ENCODE measurements around the gene IDH3G. TPM values are rescaled to one million over a fixed set of nuclear protein-coding genes. Genes with fewer than 3 reads are reported as not detected.
A peak's percentile ranks its signal among the peaks of the same experiment; 100 is the strongest.

Gene IDH3G
- total RNA-seq, 1 donor, result 40.2 TPM

DNA sequence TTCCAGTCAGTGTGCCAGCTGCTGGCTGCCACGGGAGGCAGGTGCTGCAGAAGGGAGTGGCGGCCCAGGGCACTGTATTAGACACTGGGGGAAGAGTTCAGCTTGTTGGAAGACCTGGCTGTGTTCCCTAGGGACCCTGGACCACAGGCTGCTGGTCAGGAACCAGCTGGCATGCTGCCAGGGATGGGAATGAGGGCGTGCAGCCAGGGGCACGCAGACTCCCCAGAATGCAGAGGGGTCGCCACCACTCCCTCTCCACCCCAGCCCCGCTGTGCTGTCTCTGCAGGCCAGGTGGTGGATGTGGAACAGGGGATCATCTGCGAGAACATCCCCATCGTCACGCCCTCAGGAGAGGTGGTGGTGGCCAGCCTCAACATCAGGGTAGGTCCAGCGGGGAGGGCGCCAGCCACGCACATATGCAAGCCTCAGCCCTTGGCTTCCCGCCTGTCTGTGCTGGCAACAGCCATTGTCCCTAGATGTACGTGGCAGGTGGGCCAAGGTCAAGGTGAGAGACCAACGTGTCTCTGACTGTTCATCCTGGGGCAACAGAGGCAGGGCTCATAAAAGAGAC, 57.2 kb downstream of the IDH3G start:
- Histone ChIP-seq H3K27me3 (ENCODE audit: insufficient read depth, low read length) (no peaks in the 10 kb centered on the region), H3K4me2 (ENCODE audit: insufficient read depth, low read length) (no peak overlapping the region), H3K79me2 (ENCODE audit: insufficient read depth, low read length) (no peaks in the 10 kb centered on the region), H2AFZ (ENCODE audit: low read length) (no peak overlapping the region), H3K4me3 (ENCODE audit: insufficient read depth, low read length) (no peak overlapping the region), H3K4me1 (ENCODE audit: insufficient read depth, low read length) (no peaks in the 10 kb centered on the region), H3K36me3 (ENCODE audit: insufficient read depth, low read length) (no peaks in the 10 kb centered on the region), H3K27ac (ENCODE audit: low read depth, low read length) (no peak overlapping the region), H4K20me1 (ENCODE audit: insufficient read depth, low read length) (peaks cover 6% of the 10 kb centered on the region), H3K9me3 (ENCODE audit: low read depth, low read length) (peaks cover 2% of the 10 kb centered on the region)
- peak; percentile 75 for DNase-seq (ENCODE audit: insufficient read length, low spot score, missing footprints)
- TF ChIP-seq, protein P1, sequence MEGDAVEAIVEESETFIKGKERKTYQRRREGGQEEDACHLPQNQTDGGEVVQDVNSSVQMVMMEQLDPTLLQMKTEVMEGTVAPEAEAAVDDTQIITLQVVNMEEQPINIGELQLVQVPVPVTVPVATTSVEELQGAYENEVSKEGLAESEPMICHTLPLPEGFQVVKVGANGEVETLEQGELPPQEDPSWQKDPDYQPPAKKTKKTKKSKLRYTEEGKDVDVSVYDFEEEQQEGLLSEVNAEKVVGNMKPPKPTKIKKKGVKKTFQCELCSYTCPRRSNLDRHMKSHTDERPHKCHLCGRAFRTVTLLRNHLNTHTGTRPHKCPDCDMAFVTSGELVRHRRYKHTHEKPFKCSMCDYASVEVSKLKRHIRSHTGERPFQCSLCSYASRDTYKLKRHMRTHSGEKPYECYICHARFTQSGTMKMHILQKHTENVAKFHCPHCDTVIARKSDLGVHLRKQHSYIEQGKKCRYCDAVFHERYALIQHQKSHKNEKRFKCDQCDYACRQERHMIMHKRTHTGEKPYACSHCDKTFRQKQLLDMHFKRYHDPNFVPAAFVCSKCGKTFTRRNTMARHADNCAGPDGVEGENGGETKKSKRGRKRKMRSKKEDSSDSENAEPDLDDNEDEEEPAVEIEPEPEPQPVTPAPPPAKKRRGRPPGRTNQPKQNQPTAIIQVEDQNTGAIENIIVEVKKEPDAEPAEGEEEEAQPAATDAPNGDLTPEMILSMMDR (IDR thresholded peaks at IDR 0.05; ENCODE audit: extremely low read depth, low read depth, low read length), result no peak

DNA sequence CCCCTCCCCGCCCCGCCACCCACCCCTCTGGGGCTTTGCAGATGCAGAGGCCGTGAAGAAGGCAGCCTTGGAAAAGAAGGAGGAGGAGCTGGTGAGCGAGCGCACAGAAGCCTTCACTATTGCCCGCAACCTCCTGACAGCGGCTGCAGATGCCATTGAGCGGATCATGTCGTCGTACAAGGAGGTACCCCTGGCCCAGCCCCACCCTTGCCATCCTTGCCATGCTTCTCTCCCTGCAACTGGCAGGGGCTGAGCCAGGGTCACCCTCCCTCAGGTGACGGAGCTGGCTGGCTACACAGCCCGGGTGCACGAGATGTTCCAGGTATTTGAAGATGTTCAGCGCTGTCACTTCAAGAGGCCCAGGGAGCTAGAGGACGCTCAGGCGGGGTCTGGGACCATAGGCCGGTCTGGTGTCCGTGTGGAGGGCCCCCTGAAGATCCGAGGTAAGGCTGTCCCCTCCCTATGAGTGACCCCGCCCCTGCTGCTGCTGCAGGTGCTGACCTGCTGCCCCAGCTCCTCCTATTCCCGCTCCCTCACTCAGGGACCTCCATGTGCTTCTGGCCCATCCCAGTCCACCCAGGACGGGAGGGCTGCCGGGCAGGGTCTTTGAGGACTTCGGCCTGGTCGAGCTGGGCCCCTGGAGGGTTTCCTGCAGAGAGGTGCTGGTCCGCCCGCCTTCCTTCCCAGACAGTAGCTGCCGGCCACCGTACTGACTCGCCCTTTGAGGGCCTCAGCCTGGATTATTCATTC, 57.9 kb downstream of the IDH3G start:
- peaks cover 3% of the 10 kb centered on the region for H3K9me3 ChIP-seq (ENCODE audit: low read depth, low read length)
- H3K27ac ChIP-seq (ENCODE audit: low read depth, low read length), result no peak overlapping the region
- no peaks in the 10 kb centered on the region for H3K27me3 ChIP-seq (ENCODE audit: insufficient read depth, low read length)
- H3K4me2 ChIP-seq (ENCODE audit: insufficient read depth, low read length), result no peak overlapping the region
- no peak overlapping the region for H3K4me3 ChIP-seq (ENCODE audit: insufficient read depth, low read length)
- no peaks in the 10 kb centered on the region for H3K36me3 ChIP-seq (ENCODE audit: insufficient read depth, low read length)
- TF ChIP-seq, protein P1 (IDR thresholded peaks at IDR 0.05; ENCODE audit: extremely low read depth, low read depth, low read length), result no peak
- H3K79me2 ChIP-seq (ENCODE audit: insufficient read depth, low read length), result no peaks in the 10 kb centered on the region
- no peaks in the 10 kb centered on the region for H3K4me1 ChIP-seq (ENCODE audit: insufficient read depth, low read length)
- peak; percentile 69 for DNase-seq (ENCODE audit: insufficient read length, low spot score, missing footprints)
- H2AFZ ChIP-seq (ENCODE audit: low read length), result no peak overlapping the region
- H4K20me1 ChIP-seq (ENCODE audit: insufficient read depth, low read length), result peaks cover 6% of the 10 kb centered on the region

Other genes starting within 250 kb of the IDH3G start
- 29.3 and 33.0 TPM in 2 replicates for gene CCNQ, start 195.2 kb downstream of the IDH3G start, total RNA-seq
- under 0.01 TPM in 2 replicates for gene DUSP9, start 147.2 kb downstream of the IDH3G start, total RNA-seq
- 0.29 and 0.36 TPM in 2 replicates for gene PNCK, start 120.6 kb downstream of the IDH3G start, total RNA-seq
- 15.3 and 19.5 TPM in 2 replicates for gene SLC6A8, start 106.4 kb downstream of the IDH3G start, total RNA-seq
- 114 and 118 TPM in 2 replicates for gene BCAP31, start 70.0 kb downstream of the IDH3G start, total RNA-seq
- 14.1 and 16.3 TPM in 2 replicates for gene ABCD1, start 69.5 kb downstream of the IDH3G start, total RNA-seq
- gene PLXNB3, start 30.1 kb downstream of the IDH3G start, total RNA-seq, result 2.7 and 4.3 TPM in 2 replicates
- gene SRPK3, start 13.3 kb downstream of the IDH3G start, total RNA-seq, result 0.36 TPM in 1 of 2 replicates, not detected in the other
- gene SSR4, start 293 bp upstream of the IDH3G start, total RNA-seq, result 156 and 172 TPM in 2 replicates
- under 0.01 TPM in 2 replicates for gene PDZD4, start 36.2 kb upstream of the IDH3G start, total RNA-seq
- under 0.01 TPM in 2 replicates for gene L1CAM, start 91.8 kb upstream of the IDH3G start, total RNA-seq
- gene AVPR2, start 110.3 kb upstream of the IDH3G start, total RNA-seq, result not detected in 2 replicates
- gene ARHGAP4, start 131.9 kb upstream of the IDH3G start, total RNA-seq, result 0.88 and 1.4 TPM in 2 replicates
- gene NAA10, start 140.7 kb upstream of the IDH3G start, total RNA-seq, result 43.4 and 46.3 TPM in 2 replicates
- 6.5 TPM in 2 replicates for gene RENBP, start 150.3 kb upstream of the IDH3G start, total RNA-seq
- 22.1 and 24.6 TPM in 2 replicates for gene HCFC1, start 177.4 kb upstream of the IDH3G start, total RNA-seq
- 6.9 and 8.5 TPM in 2 replicates for gene TMEM187, start 178.4 kb upstream of the IDH3G start, total RNA-seq
- gene IRAK1, start 225.5 kb upstream of the IDH3G start, total RNA-seq, result 99.5 and 100 TPM in 2 replicates